Muscle of back (tissue), 13 donors: ENCODE measurements around the gene OR52K2. TPM values are rescaled to one million over a fixed set of nuclear protein-coding genes. Genes with fewer than 3 reads are reported as not detected.
"Not testable (repeated sequence)": the region's sequence is repeated elsewhere in the genome, so short reads cannot be mapped to it uniquely, and the experiment has no call there.

Source experiments
- DNase-seq, 3 donors: peaks; one replicate each; pipeline versions ENCODE4 v3.0.0 to v3.0.0-alpha.2; 2013
- long read RNA-seq, 9 donors: transcript quantifications; one replicate each; lab custom pipeline, GENCODE V29; 2026
- polyA plus RNA-seq, 10 donors: library from polyadenylated mRNA; unstranded; fragments of 120-200 nt; gene quantifications; one replicate each; pipeline ENCODE4 v1.2.1, GENCODE V29; 2013; ENCODE audit not compliant: insufficient read length in 10 of 10

The OR52K2 gene
- not detected for polyA plus RNA-seq
- long read RNA-seq, donor 1: 0 reads
- long read RNA-seq, donor 2: 0 reads
- long read RNA-seq, donor 3: 0 reads
- long read RNA-seq, donor 4: 0 reads
- long read RNA-seq, donor 5: 0 reads
- long read RNA-seq, donor 6: 0 reads
- long read RNA-seq, donor 7: 0 reads
- long read RNA-seq, donor 8: 0 reads
- long read RNA-seq, donor 9: 0 reads

DNA sequence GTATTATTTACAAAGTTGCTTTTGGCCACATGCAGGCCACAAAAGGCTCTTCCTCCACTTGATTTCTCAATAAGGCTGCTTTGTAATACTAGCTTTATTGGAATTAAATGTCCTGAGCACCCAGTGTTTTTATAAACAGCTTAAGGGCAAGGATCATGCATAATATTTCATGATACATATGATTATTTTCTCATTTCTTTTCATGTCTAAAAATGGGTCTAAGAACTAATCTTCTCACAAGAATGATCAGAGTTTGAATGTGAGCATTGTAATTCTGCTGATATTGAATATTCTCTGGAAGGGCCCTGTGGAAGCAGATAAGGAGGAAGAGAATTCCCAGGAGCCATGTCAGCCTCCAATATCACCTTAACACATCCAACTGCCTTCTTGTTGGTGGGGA is at the start of gene OR52K2:
OR52K2 (plus strand) TSS at position 301 of the 400 bp plus-strand sequence; CDS start at position 346, 45 bp downstream.
- no peak for DNase-seq

DNA sequence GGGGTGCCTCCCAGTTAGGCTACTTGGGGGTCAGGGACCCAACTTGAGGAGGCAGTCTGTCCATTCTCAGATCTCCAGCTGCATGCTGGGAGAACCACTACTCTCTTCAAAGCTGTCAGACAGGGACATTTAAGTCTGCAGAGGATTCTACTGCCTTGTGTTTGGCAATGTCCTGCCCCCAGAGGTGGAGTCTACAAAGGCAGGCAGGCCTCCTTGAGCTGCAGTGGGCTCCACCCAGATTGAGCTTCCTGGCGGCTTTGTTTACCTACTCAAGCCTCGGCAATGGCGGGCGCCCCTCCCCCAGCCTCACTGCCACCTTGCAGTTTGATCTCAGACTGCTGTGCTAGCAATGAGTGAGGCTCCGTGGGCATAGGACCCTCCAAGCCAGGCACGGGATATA is 42.9 kb upstream of the OR52K2 start:
- DNase-seq: not testable (repeated sequence)

DNA sequence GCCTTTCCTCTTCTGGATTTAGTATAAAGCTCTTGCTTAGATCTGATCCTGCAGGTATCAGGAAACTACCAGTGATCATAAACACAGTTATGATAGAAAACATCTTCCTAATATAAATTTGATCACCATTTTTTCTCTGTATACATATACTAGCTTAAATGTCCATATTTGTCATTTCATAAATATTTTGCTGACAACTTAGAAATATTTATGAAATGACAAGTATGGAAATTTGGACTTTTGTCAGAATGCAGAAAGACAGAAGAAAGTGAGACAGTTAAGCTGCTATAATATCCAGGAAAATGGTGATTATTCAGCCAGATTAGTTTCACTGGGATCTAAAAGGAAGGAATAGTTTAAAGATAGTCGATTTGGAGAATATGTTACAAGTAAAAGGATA is 32.8 kb upstream of the OR52K2 start:
- DNase-seq: no peak

DNA sequence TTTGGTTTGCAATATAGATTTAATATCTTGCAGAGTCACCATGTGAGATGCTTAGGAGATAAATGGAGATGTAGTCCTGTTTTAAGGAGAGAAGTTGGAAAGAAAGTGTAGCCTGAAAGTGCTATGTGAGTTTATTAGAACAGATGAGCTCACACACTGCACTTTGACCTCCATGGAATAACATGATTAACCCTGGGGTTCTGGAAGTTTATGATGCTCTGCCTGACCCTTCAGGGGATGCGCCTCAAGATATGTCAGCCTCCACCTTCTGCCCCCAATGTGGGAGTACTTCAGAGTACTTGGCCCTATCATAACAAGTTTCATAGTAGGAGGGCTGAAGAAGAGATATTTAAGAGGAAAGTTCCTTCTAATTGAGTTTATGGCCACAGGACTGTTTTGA is 32.3 kb upstream of the OR52K2 start:
- DNase-seq: no peak

DNA sequence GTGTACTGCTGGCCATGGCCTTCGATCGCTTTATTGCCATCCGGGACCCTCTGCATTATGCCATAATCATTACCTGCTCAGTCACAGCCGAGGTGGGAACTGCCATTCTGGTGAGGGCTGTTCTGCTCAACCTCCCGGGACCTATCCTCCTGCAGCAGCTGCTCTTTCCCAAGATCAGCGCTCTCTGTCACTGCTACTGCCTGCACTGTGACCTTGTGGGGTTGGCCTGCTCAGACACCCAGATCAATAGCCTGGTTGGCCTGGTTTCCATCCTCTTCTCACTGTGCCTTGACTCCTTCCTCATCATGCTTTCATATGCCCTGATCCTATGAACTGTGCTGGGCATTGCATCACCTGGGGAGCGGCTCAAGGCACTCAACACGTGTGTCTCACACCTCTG is 30.7 kb upstream of the OR52K2 start:
- DNase-seq: no peak

DNA sequence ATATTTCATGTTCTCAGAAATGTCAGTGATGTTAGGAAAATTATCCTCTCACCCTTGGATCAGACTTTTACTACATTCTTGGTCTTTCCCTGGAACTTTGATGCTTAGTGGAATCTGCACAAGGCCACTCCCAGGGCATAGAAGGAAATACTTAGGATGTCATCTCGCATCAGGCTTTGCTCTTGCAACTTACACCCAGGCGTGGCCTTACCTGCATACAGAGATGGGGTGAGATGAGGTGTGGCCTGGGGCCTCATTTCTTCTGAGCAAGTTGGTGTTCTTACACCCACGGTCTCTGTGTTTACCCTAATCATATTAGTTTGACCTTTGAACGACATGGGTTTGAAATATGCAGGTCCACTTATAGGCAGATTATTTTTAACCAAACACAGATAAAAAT is 19.0 kb upstream of the OR52K2 start:
- DNase-seq: no peak

DNA sequence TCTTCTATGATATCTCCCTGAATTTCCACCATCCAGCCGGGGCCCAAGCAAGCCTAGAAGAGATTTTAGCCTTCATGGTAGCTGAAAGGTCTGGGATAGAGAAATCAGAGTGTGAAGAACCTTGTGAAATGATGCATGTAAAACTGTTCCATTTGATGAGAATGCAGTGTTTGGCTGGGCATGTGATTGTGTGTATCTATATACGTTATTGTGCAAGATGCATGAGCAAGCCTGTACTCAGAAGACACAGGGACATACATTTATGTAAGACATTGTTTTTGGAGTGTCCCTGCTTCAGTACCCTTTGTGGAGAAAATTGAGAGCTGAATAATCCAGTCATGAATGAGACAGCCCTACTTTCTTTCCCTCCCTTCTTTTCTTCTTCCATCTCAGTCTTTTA is 15.2 kb upstream of the OR52K2 start:
- no peak for DNase-seq

DNA sequence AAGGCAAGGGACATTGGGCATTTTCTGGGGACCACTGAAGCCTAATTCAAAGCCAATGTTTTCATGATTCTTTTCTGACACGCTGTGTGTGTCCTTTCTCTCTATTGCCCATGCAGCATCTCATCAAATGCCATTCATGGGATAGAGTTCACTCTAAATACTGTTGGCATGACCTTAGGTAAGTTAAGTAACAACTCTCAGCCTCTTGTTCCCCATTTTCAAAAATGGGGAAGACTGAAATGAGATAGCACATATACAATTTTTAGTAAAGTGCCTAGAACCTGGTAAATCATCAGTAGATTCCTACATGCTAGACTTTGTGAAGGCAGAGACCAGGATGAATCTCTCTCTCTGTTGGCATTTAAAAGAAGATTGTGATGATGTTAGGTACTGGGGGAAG is 12.7 kb upstream of the OR52K2 start:
- no peak for DNase-seq

DNA sequence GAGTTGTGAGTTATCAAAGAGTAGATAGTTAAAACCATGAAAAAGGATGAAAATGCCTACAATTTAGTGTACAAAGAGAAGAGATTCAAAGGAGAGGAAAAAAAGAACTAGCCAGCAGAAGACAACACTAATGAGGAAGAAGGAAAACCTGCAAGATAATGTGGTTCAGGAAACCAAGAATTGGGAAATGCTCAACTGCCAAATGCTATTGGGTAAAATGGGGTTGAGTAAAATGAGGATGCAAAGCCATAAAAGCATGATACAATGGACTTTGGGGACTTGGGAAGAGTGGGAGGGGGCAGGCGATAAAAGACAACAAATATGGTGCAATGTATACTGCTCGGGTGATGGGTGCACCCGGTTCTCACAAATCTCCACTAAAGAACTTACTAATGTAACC is 7.6 kb upstream of the OR52K2 start:
- DNase-seq: peak in 1 of 3 donors; percentile 7

DNA sequence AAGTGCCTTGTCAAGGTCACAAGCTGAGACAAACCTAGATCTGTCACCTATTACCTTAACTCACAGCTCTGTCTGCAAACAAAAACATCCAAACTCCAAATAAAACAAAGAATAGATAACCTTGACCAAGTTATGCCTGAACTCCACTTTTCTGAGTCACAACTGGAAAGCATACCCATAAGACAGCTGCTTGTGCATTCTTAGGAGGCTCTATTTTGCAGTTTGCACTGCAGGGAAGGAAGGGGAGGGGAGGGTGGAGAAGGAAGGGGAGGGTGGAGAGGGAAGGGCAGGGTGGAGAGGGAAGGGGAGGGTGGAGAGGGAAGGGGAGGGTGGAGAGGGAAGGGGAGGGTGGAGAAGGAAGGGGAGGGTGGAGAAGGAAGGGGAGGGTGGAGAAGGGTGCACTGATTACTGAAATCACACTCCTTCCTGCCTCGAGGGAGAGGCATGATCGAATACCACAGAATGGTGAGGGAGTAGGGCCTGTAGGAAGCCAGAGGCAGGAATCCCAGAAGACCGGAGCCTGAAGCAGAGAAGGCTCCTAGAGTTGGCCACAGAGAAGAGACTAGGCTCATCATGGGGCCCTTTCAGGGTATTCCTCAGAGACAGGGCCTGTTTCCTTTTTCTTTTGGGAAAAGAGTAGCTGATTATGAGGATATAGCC is 5.7 kb upstream of the OR52K2 start:
- no peak for DNase-seq

DNA sequence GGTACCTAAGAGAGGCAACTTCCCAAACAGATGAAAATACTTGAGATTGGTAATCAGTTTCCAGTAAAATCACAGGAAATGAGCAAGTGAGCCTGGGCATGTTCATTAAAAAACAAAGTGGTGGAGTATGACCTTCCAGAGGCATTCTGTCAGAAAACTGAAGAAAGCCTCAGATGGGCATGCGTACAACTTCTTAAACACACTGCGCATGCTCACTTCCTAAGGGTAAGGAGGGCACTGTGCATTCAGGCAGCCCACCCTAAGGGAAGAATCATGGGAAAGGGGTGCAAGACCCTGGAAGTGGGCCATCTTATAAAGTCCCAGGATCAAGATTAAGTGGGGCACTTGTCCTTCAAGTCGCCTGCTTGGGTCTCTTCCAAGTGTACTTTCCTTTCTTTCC is 4.0 kb downstream of the OR52K2 start:
- no peak for DNase-seq

DNA sequence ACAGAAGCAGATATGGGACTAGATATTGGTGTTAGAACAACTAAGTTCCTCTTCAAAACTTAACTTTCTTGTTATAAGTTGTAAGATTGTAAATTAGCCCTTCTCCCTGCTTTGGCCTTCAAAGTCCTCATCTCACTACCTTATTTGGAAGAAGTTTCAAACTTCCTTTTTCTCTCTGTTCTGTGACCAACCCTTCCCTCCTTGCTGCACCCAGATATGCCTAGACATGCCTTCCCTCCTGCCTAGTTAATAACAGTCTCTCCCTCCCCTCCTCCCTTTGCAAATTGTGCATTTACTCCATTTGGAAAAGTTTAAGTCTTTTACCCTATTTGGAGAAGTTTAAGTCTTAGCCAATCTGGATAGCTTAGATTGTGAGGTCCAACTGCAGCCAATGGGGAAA is 4.9 kb downstream of the OR52K2 start:
- DNase-seq: no peak

DNA sequence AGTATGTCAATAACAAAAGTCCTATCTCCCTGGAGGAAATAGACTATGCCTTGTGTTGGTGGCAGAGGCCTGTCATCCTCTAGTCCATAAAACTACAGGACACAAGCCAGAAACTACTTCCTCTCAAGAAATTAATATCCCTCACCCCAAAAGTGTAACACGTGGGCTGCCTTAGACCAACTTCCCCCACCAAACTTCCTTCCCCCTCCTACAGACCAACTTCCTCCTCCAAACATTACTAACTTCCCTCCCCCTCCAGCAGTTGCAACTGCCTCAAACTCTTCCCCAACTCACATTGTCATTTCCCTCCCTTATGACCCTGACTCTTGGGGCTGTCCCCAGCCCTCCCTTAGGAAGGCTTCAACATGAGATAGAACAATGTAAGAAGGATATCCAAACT is 6.3 kb downstream of the OR52K2 start:
- peak in 1 of 3 donors; percentile 13 for DNase-seq

DNA sequence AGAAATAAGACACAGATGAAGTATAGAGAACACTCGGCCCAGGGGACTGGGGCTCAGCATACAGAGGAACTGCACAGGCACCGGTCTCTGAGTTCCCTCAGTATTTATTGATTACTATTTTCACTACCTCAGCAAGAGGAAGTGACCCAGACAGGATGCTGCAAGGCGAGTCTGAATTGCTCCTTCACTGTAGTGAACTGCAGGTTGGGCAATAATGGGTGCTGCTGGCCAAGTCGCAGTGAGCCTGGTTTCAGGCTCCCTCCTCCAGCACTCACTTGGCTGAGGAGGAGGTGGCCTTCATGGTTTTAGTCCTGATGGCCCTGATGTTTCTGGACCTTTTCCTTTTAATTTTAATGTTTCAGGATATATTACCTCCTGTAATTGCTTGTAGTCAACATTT is 10.4 kb downstream of the OR52K2 start:
- peak in 1 of 3 donors; percentile 18 for DNase-seq

DNA sequence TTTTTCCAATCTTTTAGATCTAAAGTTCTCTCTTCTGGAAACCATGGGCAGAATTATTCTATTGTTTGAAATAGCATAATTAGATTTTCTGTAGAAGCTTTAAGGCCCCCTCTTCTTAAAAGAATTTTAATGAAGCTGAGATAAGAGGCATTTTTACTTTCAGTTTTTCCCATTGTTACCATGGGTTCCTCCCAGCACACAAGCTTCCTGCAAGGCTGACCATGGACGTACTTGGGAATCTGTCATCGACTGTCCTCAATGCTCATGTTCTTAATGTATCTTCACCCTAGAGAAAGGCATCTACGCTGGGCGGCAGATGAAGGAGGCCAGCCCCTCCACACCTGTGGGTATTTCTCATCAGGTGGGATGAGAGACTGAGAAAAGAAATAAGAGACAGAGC is 11.1 kb downstream of the OR52K2 start:
- no peak for DNase-seq

DNA sequence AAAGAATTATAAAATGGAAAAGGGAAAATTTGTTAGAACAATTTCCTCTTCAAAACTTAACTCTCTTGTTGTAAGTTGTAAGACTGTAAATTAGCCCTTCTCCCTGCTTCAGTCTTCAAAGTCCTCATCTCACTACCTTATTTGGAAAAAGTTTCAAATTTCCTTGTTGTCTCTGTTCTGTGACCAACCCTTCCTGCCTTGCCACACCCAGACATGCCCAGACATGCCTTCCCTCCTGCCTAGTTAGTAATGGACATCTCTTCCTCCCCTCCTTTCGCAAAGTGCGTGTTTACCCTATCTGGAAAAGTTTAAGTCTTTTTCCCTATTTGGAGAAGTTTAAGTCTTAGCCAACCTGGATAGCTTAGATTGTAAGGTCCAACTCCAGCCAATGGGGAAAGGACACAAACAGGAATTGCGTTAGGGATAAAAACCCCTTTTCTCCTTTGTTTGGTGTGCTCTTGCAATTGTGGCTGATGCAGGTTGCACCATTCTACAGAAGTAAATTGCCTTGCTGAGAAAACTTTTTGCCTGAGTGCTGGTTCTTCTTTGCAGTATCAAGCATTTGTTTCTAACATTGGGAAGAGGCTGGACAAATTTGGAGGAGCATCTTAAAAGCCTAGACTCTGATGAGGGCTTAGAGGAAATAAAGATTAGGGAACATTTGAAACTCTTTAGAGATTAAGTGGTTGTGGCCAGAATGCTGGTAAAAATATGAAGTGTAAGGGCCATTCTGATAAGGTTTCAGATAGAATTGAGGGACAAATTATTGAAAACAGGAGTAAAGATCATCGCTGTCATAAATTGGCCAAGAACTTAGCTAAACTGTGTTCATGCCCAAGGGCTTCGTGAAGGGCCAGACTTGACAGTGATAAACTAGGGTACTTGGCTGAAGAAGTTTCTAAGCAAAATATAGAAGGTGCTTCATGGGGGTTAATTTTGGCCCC is 15.4 kb downstream of the OR52K2 start:
- DNase-seq: no peak

DNA sequence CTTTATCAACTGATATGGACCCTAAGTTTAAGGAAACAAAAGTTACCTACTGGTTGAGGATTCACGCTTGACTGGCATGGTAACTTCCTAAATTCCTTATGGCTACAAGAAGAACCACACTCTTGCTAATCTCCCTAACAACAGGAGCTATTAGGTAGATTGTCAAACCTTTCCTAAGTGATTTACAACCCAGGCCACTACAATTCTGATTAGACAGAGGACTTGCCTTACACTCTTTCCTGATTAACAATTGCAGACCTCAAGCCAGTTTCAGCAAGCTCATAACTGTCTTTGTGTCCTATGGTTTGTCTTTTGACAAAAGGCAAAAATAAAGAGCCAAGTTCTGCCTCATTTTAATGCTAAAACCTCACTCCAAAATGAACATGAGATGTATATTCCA is 16.3 kb downstream of the OR52K2 start:
- DNase-seq: no peak

DNA sequence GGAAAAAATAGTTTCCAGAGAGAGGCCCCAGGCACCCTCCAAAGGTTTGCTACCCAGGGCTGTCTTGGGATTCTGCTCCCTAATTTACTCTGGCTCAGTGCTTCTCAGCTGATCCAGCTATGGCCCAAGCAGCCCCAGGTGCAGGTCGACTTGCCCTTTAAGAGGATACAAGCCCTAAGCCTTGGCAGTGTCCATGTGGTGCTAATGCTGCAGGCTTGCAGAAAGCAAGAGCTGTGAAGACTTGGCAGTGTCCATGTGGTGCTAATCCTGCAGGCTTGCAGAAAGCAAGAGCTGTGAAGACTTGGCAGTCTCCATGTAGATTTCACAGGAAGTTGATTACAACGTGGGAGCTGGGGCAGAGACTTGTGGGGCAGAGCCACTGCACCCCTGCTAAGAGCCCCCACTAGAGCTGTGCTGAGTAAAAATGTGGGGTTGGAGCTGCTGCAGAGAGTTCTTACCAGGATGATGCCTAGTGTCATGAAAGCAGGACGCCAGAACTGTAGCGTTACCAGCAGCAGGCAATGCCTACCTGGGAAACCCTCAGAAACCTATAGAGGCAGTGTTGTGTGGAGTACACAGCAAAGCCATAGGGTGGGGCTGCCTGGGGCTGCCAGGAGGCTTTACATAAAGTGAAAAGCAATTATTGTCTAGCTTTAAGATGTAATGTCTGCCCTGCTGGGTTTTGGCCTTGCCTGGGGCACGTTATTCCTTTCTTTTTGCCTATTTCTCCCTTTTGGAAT is 17.2 kb downstream of the OR52K2 start:
- DNase-seq: no peak

DNA sequence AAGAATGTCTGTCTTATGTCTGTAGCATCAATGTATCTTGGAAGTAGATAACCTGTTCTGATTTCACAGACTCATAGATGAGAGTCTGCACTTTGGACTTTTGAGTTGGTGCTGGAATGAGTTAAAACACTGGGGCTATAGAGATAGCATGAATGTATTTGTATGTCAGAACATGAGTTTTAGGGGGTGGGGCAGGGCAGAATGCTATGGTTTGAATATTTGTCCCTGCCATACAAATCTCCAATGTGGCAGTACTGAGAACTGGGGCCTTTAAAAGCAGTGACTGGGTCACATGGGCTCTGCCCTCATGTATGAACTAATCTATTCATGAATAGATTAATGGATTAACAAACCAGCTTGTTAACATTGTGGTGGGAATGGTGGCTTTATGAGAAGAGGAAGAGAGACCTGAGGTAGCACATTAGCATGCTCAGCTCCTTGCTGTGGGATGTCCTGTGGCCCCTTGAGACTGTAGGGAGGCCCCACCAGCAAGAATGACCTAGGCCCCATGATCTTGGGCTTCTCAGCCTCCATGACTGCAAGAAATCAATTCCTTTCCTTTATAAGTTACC is 17.9 kb downstream of the OR52K2 start:
- DNase-seq: no peak

DNA sequence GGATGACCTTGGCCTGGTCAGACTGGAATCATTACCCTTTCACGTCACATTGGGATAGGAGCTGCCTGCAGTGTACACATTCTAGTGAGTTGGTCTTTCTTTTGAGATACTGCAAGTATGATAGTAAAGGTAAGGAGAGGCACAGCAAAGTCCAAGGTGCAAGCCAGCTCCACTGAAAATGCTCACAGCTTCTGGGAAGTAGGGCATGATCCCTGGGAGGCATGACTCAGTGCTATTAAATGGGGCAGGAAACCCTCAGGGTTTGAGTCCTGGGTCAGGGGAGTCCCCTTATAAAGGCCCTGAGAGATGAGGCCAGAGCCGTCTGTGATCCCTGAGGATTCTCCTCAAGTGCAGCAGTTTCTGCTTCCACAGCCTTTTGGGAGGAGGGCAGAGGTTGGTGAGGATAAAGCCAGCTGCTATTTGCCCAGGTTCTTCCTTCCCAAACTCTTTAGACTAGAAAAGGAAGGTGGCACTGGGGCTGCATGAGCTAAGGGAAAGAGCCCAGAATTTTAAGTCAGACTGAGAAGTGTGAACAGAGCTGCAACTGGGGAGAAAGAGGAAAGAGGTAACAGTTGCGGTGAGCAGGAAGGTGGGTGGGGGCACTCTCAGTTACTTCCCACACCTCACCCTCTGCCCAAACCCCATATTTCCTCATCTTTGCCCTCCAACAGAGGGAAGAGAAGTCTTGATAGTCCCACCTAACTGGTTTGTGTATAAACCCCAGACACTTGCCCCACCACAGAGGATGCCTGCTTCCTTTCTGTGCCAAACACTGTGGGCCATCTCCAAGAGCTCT is 18.9 kb downstream of the OR52K2 start:
- DNase-seq: no peak

DNA sequence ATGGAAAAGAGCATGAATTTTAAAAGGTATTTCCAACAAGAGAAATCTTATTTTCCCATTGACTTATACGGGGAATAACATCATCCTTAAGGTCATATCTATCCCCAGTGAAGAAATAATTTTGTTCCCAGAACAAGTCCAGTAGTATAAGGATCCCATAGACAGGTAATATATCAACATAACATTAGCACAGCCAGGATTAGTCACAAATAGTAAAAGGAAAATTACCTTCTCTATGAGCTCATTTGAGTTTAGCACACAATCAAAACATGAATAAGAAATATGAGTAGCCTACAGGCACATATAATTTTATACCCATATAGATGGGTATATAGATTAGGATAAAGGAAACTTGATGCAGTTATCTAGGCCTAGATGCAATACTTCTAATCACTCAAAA is 30.5 kb downstream of the OR52K2 start:
- DNase-seq: no peak
